GM19099 (cell line): ENCODE results near the gene SLC25A51.

ENCODE experiments used
- POLR2A ChIP-seq: IDR thresholded peaks from 3 replicates; pipeline ENCODE4 v1.6.1; 2011; ENCODE audit warnings: low read depth; ENCODE audit not compliant: insufficient read length; ENCODE audit errors: extremely low read depth

Gene SLC25A51

DNA sequence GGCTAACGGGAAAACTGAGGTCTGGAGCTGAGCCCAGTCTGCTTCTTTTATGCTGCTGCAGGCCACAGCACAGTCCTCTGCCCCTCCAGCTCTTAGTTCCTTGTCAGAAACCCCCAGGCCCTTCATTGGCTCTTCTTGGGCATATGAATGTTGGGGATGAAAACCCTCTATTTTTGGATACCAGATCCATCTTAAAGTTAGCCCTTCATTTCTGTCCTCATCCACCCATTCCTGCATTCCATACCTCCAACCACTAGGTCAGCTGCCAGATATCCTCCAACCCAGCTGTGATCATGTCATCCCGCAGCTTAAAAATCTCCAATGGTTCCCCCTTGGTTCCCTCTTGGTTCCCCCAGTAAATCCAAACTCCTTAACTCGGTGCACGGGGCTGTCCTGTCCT lies 1.8 kb upstream of the SLC25A51 start:
- no peak for TF ChIP-seq POLR2A

DNA sequence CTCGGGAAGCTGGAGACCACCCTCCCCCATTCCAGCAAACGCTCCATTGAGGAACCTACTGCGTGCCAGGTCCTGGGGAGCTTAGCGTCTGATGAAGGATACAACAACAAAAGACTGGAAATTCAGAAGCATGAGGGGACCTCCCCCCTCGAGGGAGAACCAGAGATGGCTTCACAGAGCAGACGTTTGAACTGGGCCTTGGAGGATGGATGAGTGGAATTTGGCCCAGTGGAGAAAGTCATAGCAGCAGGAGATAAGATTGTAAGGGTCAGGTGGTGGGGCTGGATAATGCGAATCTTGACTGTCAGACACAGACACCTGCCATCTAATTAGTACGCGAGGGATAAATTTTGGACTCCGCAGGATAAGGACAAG lies 1.2 kb upstream of the SLC25A51 start:
- no peak for TF ChIP-seq POLR2A

DNA sequence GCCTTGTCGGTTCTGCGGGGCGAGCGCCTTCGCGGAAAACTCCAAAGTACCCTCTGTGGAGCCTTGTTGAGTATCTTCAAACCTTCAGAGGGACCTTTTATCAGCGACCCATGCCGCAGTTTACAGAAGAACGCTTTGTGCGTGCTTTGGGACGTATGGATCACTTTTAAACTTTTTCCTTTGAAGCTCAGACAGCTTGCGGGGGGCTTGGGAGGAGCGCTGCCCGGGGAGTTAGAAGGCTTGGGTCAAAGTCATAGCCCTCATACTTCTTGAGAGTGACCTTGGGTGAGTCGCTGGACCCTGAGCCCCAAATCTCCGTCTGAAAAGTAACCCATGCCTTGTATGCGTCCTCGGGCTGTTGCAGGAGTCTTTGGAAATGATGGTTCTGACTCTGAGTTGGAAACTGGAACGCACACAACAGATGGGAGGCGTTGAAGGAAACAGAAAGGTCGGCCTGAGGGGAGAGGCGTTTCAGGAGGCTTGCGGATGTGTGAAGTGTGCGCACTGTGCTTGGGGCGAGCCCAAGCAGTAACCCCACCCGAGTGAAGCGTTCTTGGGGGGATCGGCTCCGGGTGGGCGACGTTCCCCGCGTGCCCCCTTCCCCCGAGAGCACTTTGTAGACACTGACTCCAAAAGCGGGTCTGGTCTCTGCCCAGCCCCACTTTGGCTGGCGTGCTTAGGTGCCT lies 661 bp upstream of the SLC25A51 start:
- no peak for TF ChIP-seq POLR2A

DNA sequence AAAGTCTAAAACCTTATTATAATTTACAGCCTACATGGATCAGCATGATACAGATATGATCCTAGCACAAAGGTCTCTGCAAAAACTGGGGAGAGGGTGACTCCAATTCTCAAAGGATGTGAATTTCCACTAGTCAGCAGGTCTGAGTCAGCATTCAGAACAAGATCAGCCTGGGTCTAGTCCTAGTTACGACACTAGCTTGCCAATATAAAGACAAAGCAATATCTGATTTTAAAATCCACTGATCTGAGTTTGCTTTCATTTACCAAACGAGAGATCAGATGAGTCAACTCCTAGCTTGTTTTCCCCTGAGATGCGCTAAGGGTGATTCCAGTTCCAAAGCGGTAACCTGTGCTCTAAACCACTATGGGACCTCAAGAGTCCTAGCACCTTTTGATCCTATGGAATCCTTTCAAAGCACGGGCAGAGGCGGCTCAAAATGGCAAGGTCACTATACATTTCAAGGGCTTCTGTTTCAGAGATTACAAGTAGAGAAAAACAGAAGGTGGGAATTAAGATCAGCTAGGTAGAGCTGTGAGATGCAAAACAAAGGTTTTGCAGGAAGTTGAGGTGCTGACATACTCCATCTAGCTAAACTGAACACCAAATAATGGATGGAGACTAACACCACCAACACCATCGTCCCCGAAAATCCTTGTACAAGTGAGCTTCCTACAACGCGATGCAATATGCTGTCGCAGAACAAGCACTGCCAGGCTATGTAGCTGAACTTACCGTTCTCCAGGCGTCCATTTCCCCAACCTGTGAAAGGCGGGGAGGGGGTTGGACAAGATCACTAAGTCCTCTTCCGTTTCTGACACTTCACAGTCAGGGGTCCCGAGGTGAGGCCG lies 906 bp downstream of the SLC25A51 start:
- TF ChIP-seq POLR2A: no peak

DNA sequence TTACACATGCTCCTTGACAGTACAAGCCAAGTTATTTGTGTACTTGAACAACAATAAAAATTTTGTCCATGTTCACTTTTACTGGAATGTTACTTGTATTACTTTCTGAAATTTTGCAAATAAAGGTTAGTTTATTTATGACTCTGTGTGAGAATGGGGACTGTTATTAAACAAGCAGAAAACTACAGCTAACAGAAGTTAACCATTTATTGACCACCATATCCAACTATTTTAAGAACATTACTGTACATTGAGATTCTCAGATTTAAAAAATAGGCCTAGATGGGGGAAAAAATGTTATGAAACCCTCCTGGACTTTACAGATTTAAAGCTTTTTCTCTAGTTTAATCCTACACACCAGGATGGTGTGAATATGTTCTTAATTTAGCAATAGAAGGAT lies 1.8 kb downstream of the SLC25A51 start:
- TF ChIP-seq POLR2A: no peak

DNA sequence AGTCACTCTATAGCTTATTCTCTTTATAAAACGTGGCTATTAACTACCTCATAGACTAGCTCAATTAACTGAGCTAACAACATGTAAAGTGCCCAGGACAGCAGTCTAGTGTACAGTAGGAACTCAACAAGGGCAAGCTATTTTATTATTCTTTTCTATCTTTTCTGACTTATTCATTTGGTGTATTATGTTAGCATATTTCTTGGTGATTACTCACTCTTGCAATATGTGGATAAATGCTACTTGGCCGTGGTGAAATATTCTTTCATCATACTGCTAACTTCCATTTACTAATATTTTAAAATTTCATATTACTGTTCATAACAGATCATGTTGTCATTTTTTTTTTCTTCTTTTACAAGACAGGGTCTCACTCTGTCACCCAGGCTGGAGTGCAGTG lies 4.9 kb downstream of the SLC25A51 start:
- TF ChIP-seq POLR2A: no peak

DNA sequence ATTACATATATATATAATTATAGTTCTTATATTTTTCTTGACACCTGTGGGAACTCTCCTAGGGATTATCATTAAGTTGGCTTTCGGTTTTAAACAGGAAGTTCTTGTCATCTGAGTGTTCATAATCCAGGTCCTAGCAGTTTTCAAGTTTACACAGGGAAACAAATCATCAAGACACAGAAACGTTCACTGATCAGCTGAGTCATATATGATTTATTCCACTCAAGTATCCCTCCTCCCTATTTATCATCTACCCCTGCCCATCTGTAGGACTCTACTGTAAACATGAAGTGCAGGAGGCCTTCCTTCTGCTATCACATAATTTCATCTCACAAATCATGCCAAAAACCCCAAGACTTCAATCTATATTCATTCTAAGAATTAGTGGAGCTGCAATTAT lies 6.3 kb downstream of the SLC25A51 start:
- no peak for TF ChIP-seq POLR2A

DNA sequence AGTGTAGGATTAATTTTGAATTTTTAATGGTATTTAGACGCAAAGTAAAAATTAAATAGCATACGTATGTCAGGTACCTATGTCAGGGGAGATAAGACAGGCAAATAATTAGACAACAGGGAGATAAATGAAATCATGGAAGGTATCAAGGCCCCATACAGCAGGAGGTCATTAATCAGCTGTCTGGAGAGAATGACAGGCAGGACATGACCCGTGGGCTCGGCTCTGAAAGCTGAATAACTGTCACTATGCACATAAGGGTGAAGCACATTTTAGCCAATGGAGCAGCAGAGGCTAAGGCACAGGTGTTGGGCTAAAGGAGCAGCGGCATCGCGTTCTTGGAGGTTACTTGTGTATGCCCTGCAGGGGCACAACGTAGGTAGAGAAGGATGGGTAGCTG lies 11.9 kb downstream of the SLC25A51 start:
- TF ChIP-seq POLR2A: no peak

DNA sequence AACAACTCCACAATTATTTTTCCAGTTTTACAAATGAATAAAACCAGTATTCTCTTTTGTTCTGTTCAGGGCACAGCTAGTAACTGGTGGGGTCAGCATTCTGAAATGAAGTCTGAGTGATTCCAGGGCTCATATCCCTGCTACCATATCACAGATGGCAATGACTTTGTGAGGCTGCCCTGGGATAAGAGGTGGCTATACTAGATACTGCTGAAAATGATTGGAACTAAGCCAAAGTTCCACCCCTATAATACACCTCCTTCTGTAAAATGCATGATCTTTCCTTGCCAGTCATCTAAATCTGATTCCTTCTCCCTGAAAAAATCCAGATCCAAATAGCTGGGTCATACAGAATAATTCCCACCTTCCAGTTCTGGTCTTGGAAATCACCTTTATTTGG lies 14.4 kb downstream of the SLC25A51 start:
- no peak for TF ChIP-seq POLR2A

DNA sequence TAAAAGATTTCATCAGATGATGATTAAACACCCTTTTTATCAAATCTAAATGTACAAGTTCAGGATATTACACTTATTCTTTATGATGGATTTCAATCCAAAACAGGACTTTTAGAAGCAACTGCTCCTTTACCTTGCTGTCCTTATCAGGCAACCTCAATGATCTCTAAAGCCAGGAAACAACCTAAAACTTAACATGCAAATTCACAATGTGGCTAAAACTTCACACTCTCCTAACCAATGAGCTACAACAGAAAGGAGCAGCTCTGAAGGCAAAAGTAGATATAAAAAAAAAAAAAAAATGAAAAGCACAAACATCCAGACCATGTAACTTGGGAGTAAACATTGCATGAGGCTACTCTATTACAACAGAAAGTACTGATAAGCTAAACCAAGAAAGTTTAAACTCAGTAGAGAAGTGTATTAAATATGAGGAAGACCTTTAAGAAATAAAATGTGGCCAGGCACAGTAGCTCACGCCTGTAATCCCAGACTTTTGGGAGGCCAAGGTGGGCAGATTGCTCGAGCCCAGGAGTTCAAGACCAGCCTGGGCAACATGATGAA lies 22.9 kb downstream of the SLC25A51 start:
- TF ChIP-seq POLR2A: no peak

DNA sequence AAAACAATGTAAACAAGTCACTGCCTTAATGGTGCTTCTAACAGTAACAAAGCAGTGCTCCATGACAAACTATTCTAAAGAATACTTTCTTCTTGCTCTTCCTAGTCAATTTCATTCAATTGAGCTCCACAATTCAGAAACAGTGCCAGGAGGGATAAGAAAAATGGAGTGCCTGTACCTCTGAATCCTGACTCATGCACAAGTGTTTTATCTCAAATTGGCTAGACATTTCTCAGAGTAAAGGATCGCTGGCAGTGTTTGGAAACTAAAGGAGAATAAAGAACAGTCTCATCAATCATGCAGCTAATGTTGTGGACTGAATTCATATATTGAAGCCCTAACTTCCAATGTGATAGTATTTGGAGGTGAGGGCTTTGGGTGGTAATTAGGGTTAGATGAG lies 27.6 kb downstream of the SLC25A51 start:
- no peak for TF ChIP-seq POLR2A

DNA sequence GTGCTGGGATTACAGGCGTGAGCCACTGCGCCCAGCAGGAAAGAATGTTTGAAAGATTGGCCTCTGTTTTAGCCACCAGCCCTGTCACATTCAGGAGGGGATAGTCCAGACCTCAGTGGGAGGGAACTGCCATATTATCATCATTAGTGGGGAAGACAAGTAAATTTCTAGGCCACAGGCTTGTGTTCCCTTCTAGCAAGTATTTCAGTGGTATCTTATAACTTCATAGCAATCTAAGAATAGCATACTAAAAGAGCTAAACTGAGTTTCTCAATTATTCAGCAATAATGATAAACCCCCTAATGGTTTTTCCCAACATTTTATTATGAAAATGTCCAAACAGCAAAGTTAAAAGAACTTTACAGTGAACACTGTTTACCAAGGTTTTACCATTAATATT lies 30.0 kb downstream of the SLC25A51 start:
- no peak for TF ChIP-seq POLR2A

DNA sequence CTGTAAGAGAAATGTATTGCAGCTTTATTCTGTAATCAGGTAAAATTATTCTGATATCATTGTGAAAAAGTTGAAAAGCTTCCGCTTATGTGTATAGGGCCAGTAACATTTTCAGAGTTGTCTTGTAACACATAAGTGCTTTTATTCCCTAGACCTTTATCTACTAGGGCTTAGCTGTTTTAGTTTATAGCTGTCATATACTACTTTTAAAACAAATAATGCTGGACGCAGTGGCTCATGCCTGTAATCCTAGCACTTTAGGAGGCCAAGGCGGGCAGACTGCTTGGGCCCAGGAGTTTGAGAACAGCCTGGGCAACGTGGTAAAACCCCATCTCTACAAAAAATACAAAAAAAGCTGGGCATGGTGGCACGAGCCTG lies 33.1 kb downstream of the SLC25A51 start:
- no peak for TF ChIP-seq POLR2A

DNA sequence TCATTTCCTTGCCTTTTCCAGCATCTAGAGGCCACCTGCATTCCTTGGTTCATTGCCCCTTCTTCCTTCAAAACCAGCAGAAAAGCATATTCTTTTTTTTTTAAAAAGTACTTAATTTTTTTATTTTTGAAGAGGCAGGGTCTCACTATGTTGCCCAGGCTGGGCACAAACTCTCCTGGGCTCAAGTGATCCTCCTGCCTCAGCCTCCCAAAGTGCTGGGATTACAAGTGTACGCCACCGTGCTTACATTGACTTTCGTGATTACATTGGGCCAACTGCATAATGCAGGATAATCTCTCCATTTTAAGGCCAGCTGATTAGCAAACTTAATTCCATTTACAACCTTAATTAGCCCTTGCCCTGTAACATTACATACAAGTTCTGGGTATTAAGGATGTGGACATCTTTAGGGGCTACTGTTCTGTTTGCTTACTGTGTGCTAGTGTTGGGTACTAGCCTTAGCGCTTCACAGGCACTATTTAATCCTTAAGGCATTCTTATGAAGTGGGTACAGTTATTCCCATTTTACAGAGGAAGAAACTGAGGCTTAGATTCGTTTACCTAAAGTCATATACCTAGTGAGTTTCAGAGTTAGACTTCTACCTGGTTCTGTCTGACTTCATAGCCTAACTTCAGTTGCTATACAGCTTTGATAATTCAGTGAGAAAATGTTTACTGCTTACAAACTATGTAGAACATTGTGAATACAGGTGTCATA lies 33.7 kb downstream of the SLC25A51 start:
- TF ChIP-seq POLR2A: no peak

DNA sequence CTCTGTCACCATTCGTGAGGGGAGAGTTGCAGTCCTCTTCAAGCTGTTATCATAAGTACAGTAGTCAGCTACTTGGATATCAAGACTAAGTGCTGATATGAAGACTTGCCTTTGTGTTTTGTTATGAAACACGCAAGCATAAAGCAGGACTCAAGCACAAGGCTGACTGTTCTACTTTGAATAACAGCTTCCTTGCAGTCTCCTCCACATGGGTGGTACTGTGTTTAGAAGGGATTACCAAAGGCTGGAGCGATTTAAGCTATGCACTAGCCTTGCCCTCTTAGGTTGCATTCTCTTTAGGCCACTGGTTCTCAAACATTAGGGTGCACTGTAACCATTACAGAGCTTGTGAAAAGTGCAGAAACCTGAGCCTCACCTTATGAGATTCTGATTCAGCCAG lies 41.4 kb downstream of the SLC25A51 start:
- no peak for TF ChIP-seq POLR2A
